NCI-H1417 (cell line): ENCODE measurements around the gene IL4.
"Not testable (repeated sequence)": the region's sequence is repeated elsewhere in the genome, so short reads cannot be mapped to it uniquely, and the experiment has no call there.

ENCODE experiments used
- DNase-seq, 3 experiments: peaks; one replicate each; lab custom pipeline; 2025; lab: John Stamatoyannopoulos, UW

The IL4 gene

GRCh38 chr5:132673939-132674630 lies at the start of gene IL4:
Gene IL4, plus strand, starts transcription at chr5:132673989. Its CDS starts 62 bp downstream, at chr5:132674051.
- DNase-seq = no peak

- DNase-seq = no peak
These were observed 46.3 kb upstream of the IL4 start for GRCh38 chr5:132627470-132627869.

- DNase-seq = no peak
These were observed 45.0 kb upstream of the IL4 start for GRCh38 chr5:132628814-132629213.

- peak in 1 of 3 experiments; percentile 10 for DNase-seq
These were observed 44.4 kb upstream of the IL4 start for GRCh38 chr5:132629230-132629944.

DNA sequence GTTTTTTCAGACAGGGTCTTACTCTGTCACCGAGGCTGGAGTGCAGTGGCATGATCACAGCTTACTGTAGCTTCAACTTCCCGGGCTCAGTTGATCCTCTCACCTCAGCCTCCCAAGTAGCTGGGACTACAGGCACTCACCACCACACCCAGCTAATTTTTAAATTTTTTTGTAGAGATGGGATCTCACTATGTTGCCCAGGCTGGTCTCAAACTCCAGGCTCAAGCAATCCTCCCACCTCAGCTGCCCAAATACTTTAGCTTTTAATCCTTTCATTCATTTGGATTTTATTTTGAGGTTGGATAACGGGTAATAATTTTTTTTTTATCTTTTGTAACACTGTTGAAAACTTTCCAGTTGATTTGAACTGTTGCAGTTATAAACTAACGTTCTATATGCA lies 40.2 kb upstream of the IL4 start:
- DNase-seq = not testable (repeated sequence)

GRCh38 chr5:132635873-132636272 lies 37.9 kb upstream of the IL4 start:
- no peak for DNase-seq

- DNase-seq = no peak
These were observed 36.5 kb upstream of the IL4 start for GRCh38 chr5:132637241-132637640.

DNA sequence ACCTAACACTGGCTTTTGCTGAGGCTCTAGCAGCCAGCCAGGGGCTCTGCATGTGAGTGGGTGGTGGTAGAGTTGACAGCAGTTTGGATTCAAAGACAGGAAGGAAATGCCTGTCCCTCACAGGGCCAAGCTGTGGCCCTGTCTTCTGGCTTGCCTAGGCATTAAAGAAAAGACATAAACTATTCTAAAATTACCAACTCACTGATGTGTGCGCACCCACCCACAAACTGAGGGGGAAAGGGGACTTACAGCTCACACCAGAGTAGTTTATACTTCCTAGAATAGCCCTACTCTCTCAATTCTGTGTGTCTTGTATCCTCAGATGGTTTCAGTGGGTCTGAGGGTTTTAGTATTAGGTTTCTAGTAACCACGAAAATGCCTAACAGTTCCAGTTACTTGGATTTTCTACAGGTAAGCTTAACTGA lies 34.1 kb upstream of the IL4 start:
- no peak for DNase-seq

- DNase-seq = no peak
These were observed 33.2 kb upstream of the IL4 start for GRCh38 chr5:132640613-132641012.

DNA sequence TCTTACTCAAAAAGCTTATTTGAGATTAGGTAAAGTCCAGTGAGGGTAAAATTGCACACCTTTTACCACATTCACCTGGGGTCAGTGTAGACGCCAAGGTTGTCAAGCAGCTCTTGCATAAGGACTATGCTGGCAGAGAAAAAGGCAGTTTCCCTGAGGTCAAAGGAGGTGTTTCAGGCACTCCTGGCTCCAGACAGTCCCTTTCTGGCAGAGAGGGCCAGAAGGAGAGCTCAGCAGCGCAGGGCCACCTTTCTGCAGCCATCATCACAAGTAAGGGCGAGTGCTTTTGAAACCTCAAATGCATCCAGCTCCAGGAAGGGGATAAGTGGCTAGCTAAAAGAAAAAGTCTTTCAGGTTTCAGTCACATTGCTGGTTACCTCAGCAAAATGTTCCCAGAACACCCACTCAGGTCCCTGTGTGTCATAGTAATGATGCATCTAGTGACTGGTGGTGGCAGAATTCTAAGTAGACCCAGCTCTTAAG lies 32.5 kb upstream of the IL4 start:
- DNase-seq = no peak

GRCh38 chr5:132641841-132642240 lies 31.9 kb upstream of the IL4 start:
- DNase-seq = no peak

- DNase-seq = no peak
These were observed 29.6 kb upstream of the IL4 start for GRCh38 chr5:132644177-132644576.

- DNase-seq = no peak
These were observed 27.1 kb upstream of the IL4 start for GRCh38 chr5:132646583-132647266.

DNA sequence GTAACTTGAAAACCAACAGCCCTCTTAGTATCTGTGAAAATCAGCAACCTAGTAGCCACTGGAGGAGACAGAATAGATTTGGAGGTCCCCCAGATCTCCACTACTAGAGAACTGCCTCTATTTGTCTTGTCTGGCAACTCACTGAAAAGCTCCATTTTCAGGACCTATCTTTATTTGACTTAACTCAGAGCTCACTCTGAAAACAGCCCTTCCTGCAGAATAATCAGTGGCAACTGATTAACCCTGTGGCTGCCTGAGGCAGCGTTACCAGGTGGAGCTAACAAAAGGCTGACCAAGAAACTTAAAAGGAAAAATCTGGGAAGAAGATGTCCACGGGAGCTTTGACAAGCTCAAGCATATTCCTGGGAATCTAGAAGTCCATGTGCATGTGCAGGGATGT lies 26.3 kb upstream of the IL4 start:
- no peak for DNase-seq

DNA sequence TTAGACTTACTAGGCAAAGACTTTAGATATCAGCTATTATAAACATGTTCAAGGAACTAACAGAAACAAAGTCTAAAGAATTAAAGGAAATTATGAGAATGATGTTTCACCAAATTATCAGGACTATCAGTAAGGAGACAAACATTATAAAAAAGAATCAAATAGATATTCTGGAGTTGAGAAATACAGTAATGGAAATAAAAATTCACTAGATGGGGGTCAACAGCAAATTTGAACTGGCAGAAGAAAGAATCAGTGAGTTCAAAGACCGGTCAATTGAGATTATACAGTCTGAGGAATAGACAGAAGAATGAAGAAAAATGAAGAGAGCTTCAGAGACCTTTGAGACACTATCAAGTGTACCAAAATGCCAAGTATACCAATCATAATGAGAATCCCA lies 25.4 kb upstream of the IL4 start:
- DNase-seq = no peak

DNA sequence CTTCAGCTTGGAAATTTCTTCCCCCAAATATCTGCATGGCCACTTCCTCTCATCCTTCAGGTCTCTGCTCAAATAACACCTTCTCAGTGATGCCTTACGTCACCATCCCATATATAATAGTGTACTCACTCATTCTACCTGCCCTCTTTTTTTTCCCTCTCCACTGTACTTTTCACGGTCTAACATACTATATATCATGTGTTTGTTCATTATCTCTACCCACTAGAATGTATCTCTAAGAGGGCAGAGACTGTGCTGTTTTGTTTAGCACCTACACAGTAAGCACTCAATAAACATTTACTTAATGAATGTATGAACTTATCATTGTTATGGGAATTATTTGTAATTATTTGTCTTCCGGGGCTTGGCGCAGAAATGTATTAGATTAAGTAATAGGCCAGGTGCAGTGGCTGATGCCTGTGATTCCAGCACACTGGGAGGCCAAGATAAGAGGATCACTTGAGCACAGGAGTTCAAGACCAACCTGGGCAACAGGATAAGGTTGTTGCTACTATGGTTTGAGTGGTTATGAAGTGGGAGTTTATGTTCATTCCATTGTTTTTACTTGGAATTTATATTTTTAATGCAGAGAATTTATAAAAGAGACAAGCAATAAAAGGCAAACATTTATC lies 21.8 kb upstream of the IL4 start:
- no peak for DNase-seq

DNA sequence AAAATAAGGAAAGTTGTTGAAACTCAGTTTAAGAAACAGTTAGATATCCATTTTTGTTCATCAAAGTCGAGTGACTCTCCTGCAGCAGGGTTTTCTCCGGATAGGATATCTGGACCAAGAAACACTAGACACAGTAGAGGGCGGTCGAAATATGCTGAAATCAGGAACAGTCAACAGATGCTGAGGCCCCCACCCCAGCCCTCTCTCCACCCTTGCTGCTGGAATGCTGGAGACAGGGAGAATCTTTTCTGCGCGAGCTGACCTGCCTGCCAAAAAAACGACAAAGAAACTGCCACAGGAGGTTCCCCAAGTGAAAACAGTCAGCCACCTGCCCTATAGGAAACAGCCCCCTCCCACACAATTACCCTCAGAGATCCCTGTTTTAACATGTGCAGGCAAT lies 20.1 kb upstream of the IL4 start:
- DNase-seq = no peak

DNA sequence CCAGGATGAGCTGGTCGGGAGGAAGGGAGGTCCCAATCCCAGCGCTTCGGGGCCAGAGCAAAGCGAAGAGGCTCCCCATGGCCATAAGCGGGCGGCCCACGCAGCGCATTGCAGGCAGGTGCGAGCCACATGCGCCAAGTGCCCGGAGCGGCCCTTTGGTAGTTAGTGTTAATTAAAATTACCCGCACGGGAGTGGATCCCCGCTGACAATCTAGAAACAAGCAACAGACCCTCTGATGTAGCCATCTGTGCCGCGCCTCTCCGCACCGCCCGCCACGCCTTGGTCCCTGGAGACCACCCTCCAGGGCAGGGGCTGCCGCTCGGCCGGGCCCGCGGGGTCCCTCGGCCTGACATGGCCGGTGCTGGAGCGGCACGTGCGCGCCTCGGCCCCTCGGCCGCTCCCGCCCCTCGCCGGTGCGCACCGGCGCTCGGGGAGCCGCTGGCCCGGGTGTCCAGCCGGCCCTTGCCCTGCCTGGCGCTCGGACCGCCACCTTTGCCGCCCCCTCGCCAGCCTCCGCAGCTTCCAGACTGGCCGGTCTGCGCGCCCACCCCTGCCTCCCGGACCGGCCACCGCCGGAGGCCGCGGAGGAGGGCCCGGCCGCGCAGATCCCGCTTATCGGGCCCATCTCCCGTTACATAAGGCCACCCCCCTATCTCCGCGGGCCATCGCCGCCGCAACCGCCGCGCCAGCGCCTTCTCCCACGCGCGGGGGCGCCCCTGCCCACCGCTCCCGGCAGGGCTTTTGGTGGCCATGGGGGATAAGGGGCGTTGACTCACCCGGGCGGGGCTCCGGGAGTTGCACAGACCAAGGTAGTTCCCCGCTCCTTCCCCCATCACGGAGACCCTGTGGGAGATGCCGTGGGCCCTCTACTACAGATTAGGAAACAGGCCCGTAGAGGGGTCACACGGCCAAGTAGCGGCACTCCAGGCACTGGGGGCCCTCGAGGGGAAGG lies 17.7 kb upstream of the IL4 start:
- DNase-seq = peak in 2 of 3 experiments; percentile 55 to 61

DNA sequence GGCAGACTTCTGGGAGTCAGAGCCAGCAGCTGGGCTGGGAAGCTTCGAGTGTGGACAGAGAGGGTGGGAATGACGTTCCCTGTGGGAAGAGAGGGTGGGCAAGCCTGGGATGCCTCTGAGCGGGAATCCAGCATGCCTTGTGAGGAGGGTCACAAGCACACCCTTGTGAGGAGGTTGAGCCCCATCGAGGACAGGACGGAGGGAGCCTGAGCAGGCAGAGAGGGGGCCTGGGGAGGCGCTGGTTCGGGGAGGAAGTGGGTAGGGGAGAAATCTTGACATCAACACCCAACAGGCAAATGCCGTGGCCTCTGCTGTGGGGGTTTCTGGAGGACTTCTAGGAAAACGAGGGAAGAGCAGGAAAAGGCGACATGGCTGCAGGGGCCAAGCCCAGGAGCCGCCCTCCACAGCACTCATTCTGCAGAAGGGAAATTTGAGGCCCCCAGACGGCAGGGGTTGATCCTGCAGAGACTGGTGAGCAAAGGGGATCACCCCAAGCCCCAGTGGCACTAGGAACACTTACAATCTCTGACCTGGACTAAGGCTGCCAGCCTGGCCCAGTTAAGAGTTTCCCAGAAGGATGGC lies 16.9 kb upstream of the IL4 start:
- no peak for DNase-seq

GRCh38 chr5:132657676-132658380 lies 16.0 kb upstream of the IL4 start, which contains the start of gene IL13:
Gene IL13, plus strand, starts transcription at chr5:132658173. Its CDS starts 14 bp downstream, at chr5:132658187.
- no peak for DNase-seq
